GM23248 (cell line): ENCODE measurements around the gene BEST2. TPM values are rescaled to one million over a fixed set of nuclear protein-coding genes. Genes with fewer than 3 reads are reported as not detected.

Source experiments
- DNase-seq: peaks from one replicate; pipeline ENCODE4 v3.0.0-alpha.2; 2015
- H2AFZ ChIP-seq: fragments of 200-600 bp; sonication (generic); 2 replicates; pipeline ENCODE4 v1.6.1; 2016; ENCODE audit warnings: antibody characterized with exemption
- H3F3A ChIP-seq: fragments of 200-600 bp; sonication (generic); 2 replicates; pipeline ENCODE4 v1.6.1; 2016; ENCODE audit warnings: mild to moderate bottlenecking, antibody characterized with exemption, mixed run types; ENCODE audit not compliant: insufficient read depth
- H3K27ac ChIP-seq: fragments of 200-600 bp; sonication (generic); 2 replicates; pipeline ENCODE4 v1.5.1; 2016; ENCODE audit warnings: mild to moderate bottlenecking
- H3K27me3 ChIP-seq: fragments of 200-600 bp; sonication (generic); replicated peaks from 2 replicates; pipeline ENCODE4 v1.6.1; 2016; ENCODE audit warnings: mild to moderate bottlenecking; ENCODE audit not compliant: insufficient read depth
- H3K36me3 ChIP-seq: fragments of 200-600 bp; sonication (generic); 2 replicates; pipeline ENCODE4 v1.6.1; 2016; ENCODE audit warnings: low read depth, mild to moderate bottlenecking
- H3K4me1 ChIP-seq: fragments of 200-600 bp; sonication (generic); 2 replicates; pipeline ENCODE4 v1.6.1; 2016; ENCODE audit warnings: mild to moderate bottlenecking; ENCODE audit not compliant: insufficient read depth
- H3K4me2 ChIP-seq: fragments of 200-600 bp; sonication (generic); one replicate; pipeline ENCODE4 v1.6.1; 2016; ENCODE audit warnings: mild to moderate bottlenecking; ENCODE audit not compliant: unreplicated experiment
- H3K4me3 ChIP-seq: fragments of 200-600 bp; sonication (generic); 2 replicates; pipeline ENCODE4 v1.5.1; 2016; ENCODE audit warnings: mild to moderate bottlenecking
- H3K79me2 ChIP-seq: fragments of 200-600 bp; sonication (generic); 2 replicates; pipeline ENCODE4 v1.6.1; 2016; ENCODE audit warnings: mild to moderate bottlenecking; ENCODE audit not compliant: insufficient read depth
- H3K9ac ChIP-seq: fragments of 200-600 bp; sonication (generic); 2 replicates; pipeline ENCODE4 v1.6.1; 2016; ENCODE audit warnings: mild to moderate bottlenecking
- H3K9me2 ChIP-seq: fragments of 200-600 bp; sonication (generic); 2 replicates; pipeline ENCODE4 v1.6.1; 2016; ENCODE audit warnings: mixed run types, mild to moderate bottlenecking, moderate library complexity; ENCODE audit not compliant: insufficient read depth
- H3K9me3 ChIP-seq: fragments of 200-600 bp; sonication (generic); one replicate; pipeline ENCODE4 v1.6.1; 2017; ENCODE audit warnings: low read depth
- H4K20me1 ChIP-seq: fragments of 200-600 bp; sonication (generic); 2 replicates; pipeline ENCODE4 v1.6.0; 2016; ENCODE audit not compliant: insufficient read depth
- EZH2 ChIP-seq: fragments of 200-600 bp; sonication (generic); IDR thresholded peaks from 2 replicates; pipeline ENCODE4 v1.6.1; 2018; ENCODE audit warnings: antibody characterized with exemption, mild to moderate bottlenecking; ENCODE audit not compliant: insufficient read depth, poor library complexity, severe bottlenecking
- EZH2phosphoT487 ChIP-seq: fragments of 200-600 bp; sonication (generic); IDR thresholded peaks from 2 replicates; pipeline ENCODE4 v1.6.1; 2018; ENCODE audit warnings: antibody characterized with exemption, moderate library complexity, mild to moderate bottlenecking, low read depth; ENCODE audit not compliant: insufficient read depth
- WGBS, 2 experiments: methylation state at CpG; one replicate each; pipeline ENCODE4 v1.1.6; 2015 to 2017; ENCODE audit warnings: low lambda C conversion rate in 2 of 2, low coverage in 1 of 2; ENCODE audit errors: missing lambda C conversion rate in 2 of 2; 5-methylcytosine and 5-hydroxymethylcytosine counted together
- in situ Hi-C: fragments of 300-500 bp; cut with MboI; formaldehyde crosslinking; loops from 2 replicates; pipeline ENCODE4 v1.15.0; 2020
- polyA plus RNA-seq: library from polyadenylated mRNA; unstranded; fragments of >200 nt; fragmentation: Nextera tagmentation; extraction: Ambion mirVana; gene quantifications from 2 replicates; pipeline ENCODE4 v1.2.1, GENCODE V29; 2016
- total RNA-seq: library from RNA; depleted of rRNA; stranded (reverse); fragments of >200 nt; shearing (Covaris generic); gene quantifications from 2 replicates; pipeline ENCODE4 v1.2.3, GENCODE V29; 2014; rRNA removed

BEST2 gene
- total RNA-seq = not detected in 2 replicates
- polyA plus RNA-seq = not detected in 2 replicates

DNA sequence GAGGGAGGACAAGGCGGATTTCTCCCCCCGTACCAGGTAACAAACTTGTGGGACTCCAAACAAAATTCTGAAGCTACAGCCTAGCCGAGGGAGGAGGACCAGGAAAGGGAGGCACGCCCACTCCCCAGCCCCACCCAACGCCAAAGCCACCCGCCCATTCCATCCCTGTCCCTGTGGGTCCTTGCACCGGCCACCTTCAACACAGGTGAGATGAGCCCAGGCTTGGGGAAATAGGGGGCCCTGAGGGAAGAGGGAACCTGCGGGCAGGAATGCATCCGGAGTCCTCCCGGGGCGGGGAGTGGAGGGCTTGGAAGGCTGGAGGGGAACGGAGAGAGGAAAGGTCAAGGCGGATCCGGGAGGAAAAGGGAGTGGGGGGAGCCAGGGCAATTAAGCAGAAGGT, at the start of gene BEST2:
Gene BEST2 (plus strand): TSS at position 157 of the 400 bp plus-strand sequence. CDS start 802 bp downstream, outside the sequence.
- H2AFZ ChIP-seq = no peak within 1 kb of the TSS
- in situ Hi-C loops = no loop called here
- H3K79me2 ChIP-seq = no peaks in the 10 kb centered on the region
- no peaks in the 10 kb centered on the region for H3K36me3 ChIP-seq
- H3K27ac ChIP-seq = no peak within 1 kb of the TSS
- H3K9me3 ChIP-seq = no peaks in the 10 kb centered on the region
- no peak for DNase-seq
- H3K9me2 ChIP-seq = no peaks in the 10 kb centered on the region
- no peak within 1 kb of the TSS for H3K9ac ChIP-seq
- no peaks in the 10 kb centered on the region for H3F3A ChIP-seq
- H3K4me2 ChIP-seq = no peak within 1 kb of the TSS
- 66 to 70% methylated on average over 9 to 14 of the region's 14 CpGs for WGBS, 2 experiments
- 0 out of 2 replicates have a peak, but pooled peaks cover 5% of the 10 kb centered on the region for H3K27me3 ChIP-seq
- no peak within 1 kb of the TSS for H3K4me3 ChIP-seq
- 0 out of 2 replicates have a peak, but pooled peaks cover 4% of the 10 kb centered on the region for H3K4me1 ChIP-seq
- no peaks in the 10 kb centered on the region for H4K20me1 ChIP-seq
- TF ChIP-seq EZH2 = no peak
- TF ChIP-seq EZH2phosphoT487 = no peak

DNA sequence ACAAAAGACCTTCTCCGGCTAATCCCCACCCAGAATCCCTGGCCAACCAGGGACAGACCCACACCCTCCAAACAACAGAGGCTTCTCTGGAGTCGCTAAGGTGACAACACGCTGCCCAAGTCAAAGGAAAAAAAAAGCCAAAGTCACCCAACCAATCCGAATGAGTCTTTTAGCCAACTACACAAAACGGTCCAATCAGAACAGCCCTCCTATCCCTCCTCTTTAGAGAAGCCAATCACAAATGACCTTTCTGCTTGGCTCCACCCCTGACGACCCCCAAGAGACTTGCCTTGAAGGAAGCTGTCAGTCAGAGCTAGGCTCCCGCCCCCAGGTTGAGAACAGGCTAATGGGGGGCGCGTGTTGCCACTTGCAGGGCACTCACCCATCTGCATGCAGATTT, 48.5 kb upstream of the BEST2 start:
- Histone ChIP-seq H3K4me1 (no peaks in the 10 kb centered on the region), H3K4me3 (no peak overlapping the region), H3K36me3 (peaks cover 36% of the 10 kb centered on the region), H3K27me3 (no peaks in the 10 kb centered on the region), H3K4me2 (no peak overlapping the region), H2AFZ (no peak overlapping the region), H3F3A (peaks cover 18% of the 10 kb centered on the region; the same call in 1 of the 2 replicates), H3K9me3 (no peaks in the 10 kb centered on the region), H3K79me2 (no peaks in the 10 kb centered on the region), H3K9me2 (no peaks in the 10 kb centered on the region), H3K27ac (no peak overlapping the region), H3K9ac (no peak overlapping the region), H4K20me1 (no peaks in the 10 kb centered on the region)
- DNase-seq = peak; percentile 58
- in situ Hi-C loops = no loop called here
- WGBS, 2 experiments = 59 to 65% methylated on average over 9 of the region's 9 CpGs
- TF ChIP-seq EZH2 (no peak), EZH2phosphoT487 (no peak)

DNA sequence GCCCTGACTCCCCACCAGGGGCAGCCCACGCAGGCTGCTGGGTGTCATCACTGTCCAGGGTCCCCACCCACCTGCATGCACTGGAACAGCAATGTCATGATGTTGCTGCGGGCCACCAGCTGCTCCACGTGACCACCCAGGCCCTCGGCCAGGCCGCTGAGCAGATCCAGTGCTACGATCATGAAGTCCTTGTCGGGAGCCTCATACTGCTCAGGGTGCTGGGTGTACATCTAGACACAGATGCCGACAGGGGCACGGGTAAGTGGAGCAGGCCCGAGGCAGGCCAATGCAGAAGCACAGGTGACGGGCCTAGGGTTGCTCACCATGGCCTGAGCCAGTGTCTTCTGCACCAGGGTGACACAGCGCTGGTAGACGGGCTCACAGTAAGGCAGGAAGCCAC, 46.4 kb upstream of the BEST2 start:
- Histone ChIP-seq H4K20me1 (no peaks in the 10 kb centered on the region), H3K9ac (no peak overlapping the region), H3K9me3 (no peaks in the 10 kb centered on the region), H3K27ac (no peak overlapping the region), H3K4me3 (no peak overlapping the region), H3K27me3 (no peaks in the 10 kb centered on the region), H3K4me1 (no peaks in the 10 kb centered on the region), H3F3A (no peaks in the 10 kb centered on the region), H3K4me2 (no peak overlapping the region), H3K36me3 (peaks cover 53% of the 10 kb centered on the region), H3K9me2 (no peaks in the 10 kb centered on the region), H2AFZ (no peak overlapping the region), H3K79me2 (peaks cover 12% of the 10 kb centered on the region; the same call in 1 of the 2 replicates)
- no peak for DNase-seq
- in situ Hi-C loops = no loop called here
- WGBS, 2 experiments = 83 to 90% methylated on average over 13 of the region's 13 CpGs
- TF ChIP-seq EZH2 = no peak
- no peak for TF ChIP-seq EZH2phosphoT487

DNA sequence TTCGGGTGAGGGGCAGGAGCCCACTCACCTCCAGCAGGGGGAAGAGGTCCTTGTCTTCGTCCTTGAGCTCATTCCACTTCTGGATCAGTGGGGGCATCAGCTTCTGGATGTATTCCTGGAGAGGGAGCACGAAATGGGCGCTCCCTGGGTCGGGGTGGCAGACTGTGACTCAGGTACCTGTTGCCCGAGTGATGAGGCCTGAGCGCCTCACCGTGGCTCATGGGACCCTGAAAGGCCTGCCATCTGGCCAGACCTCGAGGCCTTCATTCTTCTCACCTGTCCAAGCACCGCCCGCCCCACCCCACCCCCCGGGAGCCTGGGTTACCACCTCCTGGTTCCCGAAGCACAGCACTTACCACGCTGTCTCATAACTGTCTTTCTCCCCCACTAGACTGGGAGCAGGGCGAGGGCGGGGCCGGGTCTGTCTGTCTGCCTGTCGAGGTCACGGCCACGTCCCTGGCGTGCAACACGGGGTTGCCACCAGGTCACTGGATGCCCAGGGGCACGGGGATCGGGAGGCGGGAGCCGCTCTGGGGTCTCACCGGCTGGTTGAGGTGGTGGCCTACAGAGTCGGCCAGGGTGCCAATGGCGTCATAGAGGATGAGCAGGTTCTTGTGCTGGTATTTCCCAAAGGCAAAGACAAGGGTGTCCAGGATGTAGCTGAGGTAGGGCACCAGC, 45.8 kb upstream of the BEST2 start:
- peaks cover 18% of the 10 kb centered on the region; the same call in 1 of the 2 replicates for H3K79me2 ChIP-seq
- WGBS, 2 experiments = 88 to 92% methylated on average over 19 to 29 of the region's 29 CpGs

More for the DNA sequence above, 45.8 kb upstream of the BEST2 start:
- in situ Hi-C loops = no loop called here
- Histone ChIP-seq H2AFZ (no peak overlapping the region), H3K27me3 (no peaks in the 10 kb centered on the region), H3K4me1 (no peaks in the 10 kb centered on the region), H3F3A (no peaks in the 10 kb centered on the region), H4K20me1 (no peaks in the 10 kb centered on the region), H3K36me3 (peaks cover 58% of the 10 kb centered on the region), H3K9me3 (no peaks in the 10 kb centered on the region), H3K4me3 (no peak overlapping the region), H3K9me2 (no peaks in the 10 kb centered on the region), H3K9ac (no peak overlapping the region), H3K4me2 (no peak overlapping the region), H3K27ac (no peak overlapping the region)
- TF ChIP-seq EZH2phosphoT487 = no peak
- DNase-seq = no peak
